Neural cell (in vitro differentiated cells): ENCODE measurements around the gene HAP1. TPM values are rescaled to one million over a fixed set of nuclear protein-coding genes. Genes with fewer than 3 reads are reported as not detected.

ENCODE experiments used
- H2AFZ ChIP-seq: fragments of 200-600, 300-800 bp; sonication (generic), shearing (Covaris generic); 2 replicates; pipeline ENCODE4 v1.6.0; 2014; ENCODE audit warnings: low read depth, mild to moderate bottlenecking, antibody characterized with exemption, low read length, moderate library complexity
- H3F3A ChIP-seq: fragments of 200-600 bp; shearing (Covaris generic); 2 replicates; pipeline ENCODE4 v1.6.1; 2016; ENCODE audit warnings: mild to moderate bottlenecking, moderate library complexity, mixed read lengths, antibody characterized with exemption, low read length; ENCODE audit not compliant: insufficient read depth, poor library complexity, severe bottlenecking
- H3K27ac ChIP-seq: fragments of 200-600, 300-800 bp; sonication (generic), shearing (Covaris generic); 2 replicates; pipeline ENCODE4 v1.5.1; 2014; ENCODE audit warnings: mild to moderate bottlenecking, low read length, moderate library complexity
- H3K27me3 ChIP-seq: fragments of 300-800, 200-600 bp; sonication (generic), shearing (Covaris generic); 2 replicates; pipeline ENCODE4 v1.6.0; 2014; ENCODE audit warnings: mild to moderate bottlenecking, low read depth, low read length, moderate library complexity; ENCODE audit not compliant: insufficient read depth
- H3K36me3 ChIP-seq: fragments of 300-800, 200-600 bp; sonication (generic), shearing (Covaris generic); 2 replicates; pipeline ENCODE4 v1.5.1; 2014; ENCODE audit warnings: mild to moderate bottlenecking, antibody characterized with exemption, low read length, moderate library complexity; ENCODE audit not compliant: insufficient read depth
- H3K4me2 ChIP-seq: fragments of 300-800, 200-600 bp; sonication (generic), shearing (Covaris generic); 2 replicates; pipeline ENCODE4 v1.6.0; 2014; ENCODE audit warnings: mild to moderate bottlenecking, low read length
- H3K4me3 ChIP-seq: fragments of 300-800, 200-600 bp; sonication (generic), shearing (Covaris generic); 2 replicates; pipeline ENCODE4 v1.5.1; 2014; ENCODE audit warnings: mild to moderate bottlenecking, low read length, moderate library complexity
- H3K79me2 ChIP-seq: fragments of 200-600 bp; shearing (Covaris generic); replicated peaks from 2 replicates; pipeline ENCODE4 v1.6.0; 2014; ENCODE audit warnings: mild to moderate bottlenecking, low read length, moderate library complexity; ENCODE audit not compliant: insufficient read depth
- H3K9ac ChIP-seq: fragments of 300-800, 200-600 bp; sonication (generic), shearing (Covaris generic); 2 replicates; pipeline ENCODE4 v1.6.1; 2016; ENCODE audit warnings: mild to moderate bottlenecking, low read length, mixed read lengths
- H3K9me2 ChIP-seq: fragments of 200-600 bp; shearing (Covaris generic); 2 replicates; pipeline ENCODE4 v1.6.1; 2016; ENCODE audit warnings: mild to moderate bottlenecking, low read length, mixed read lengths; ENCODE audit not compliant: insufficient read depth
- H3K9me3 ChIP-seq: fragments of 200-600, 300-800 bp; sonication (generic), shearing (Covaris generic); 2 replicates; pipeline ENCODE4 v1.6.1; 2016; ENCODE audit warnings: mild to moderate bottlenecking, mixed run types, low read length, moderate library complexity, mixed read lengths
- H4K20me1 ChIP-seq: fragments of 200-600 bp; shearing (Covaris generic); 2 replicates; pipeline ENCODE4 v1.6.1; 2016; ENCODE audit warnings: mild to moderate bottlenecking, mixed run types; ENCODE audit not compliant: insufficient read depth
- EP300 ChIP-seq: fragments of 450-650 bp; conservative IDR thresholded peaks from 2 replicates; pipeline ENCODE4 v1.6.1; 2014; ENCODE audit warnings: antibody characterized with exemption, mild to moderate bottlenecking, moderate library complexity; ENCODE audit not compliant: poor library complexity, severe bottlenecking
- EZH2 ChIP-seq: fragments of 200-600, 300-800 bp; shearing (Covaris generic), sonication (generic); IDR thresholded peaks from 2 replicates; pipeline ENCODE4 v1.6.1; 2014; ENCODE audit warnings: antibody characterized with exemption, low read length, borderline replicate concordance, mild to moderate bottlenecking; ENCODE audit not compliant: insufficient read depth, poor library complexity, severe bottlenecking
- MXI1 ChIP-seq: fragments of 450-650 bp; conservative IDR thresholded peaks from 2 replicates; pipeline ENCODE4 v1.6.1; 2014; ENCODE audit warnings: antibody characterized with exemption, mild to moderate bottlenecking; ENCODE audit not compliant: poor library complexity, severe bottlenecking
- POLR2AphosphoS5 ChIP-seq: IDR thresholded peaks from 2 replicates; pipeline ENCODE4 v1.6.1; 2012
- RAD21 ChIP-seq: fragments of 450-650 bp; conservative IDR thresholded peaks from 2 replicates; pipeline ENCODE4 v1.6.1; 2014; ENCODE audit warnings: antibody characterized with exemption, mild to moderate bottlenecking, moderate library complexity
- REST ChIP-seq: IDR thresholded peaks from 2 replicates; pipeline ENCODE4 v1.6.1; 2012; ENCODE audit warnings: borderline replicate concordance
- SMC3 ChIP-seq: fragments of 450-650 bp; conservative IDR thresholded peaks from 2 replicates; pipeline ENCODE4 v1.6.1; 2014; ENCODE audit warnings: antibody characterized with exemption, mild to moderate bottlenecking, moderate library complexity; ENCODE audit not compliant: poor library complexity
- TAF1 ChIP-seq: IDR thresholded peaks from 2 replicates; pipeline ENCODE4 v1.6.1; 2012; ENCODE audit warnings: low read depth
- polyA plus RNA-seq: library from polyadenylated mRNA; depleted of rRNA; stranded (reverse); fragments of >200 nt; gene quantifications from 2 replicates; pipeline ENCODE4 v1.2.3, GENCODE V29; 2014
- TF ChIP-seq, protein P1 (sequence below): fragments of 450-650 bp; IDR thresholded peaks from 2 replicates; pipeline ENCODE4 v1.5.1; 2014; ENCODE audit warnings: antibody characterized with exemption, mild to moderate bottlenecking, moderate library complexity; ENCODE audit not compliant: poor library complexity, severe bottlenecking

HAP1 gene
- polyA plus RNA-seq, 1 donor from 2014 or later: 0.79 TPM

DNA sequence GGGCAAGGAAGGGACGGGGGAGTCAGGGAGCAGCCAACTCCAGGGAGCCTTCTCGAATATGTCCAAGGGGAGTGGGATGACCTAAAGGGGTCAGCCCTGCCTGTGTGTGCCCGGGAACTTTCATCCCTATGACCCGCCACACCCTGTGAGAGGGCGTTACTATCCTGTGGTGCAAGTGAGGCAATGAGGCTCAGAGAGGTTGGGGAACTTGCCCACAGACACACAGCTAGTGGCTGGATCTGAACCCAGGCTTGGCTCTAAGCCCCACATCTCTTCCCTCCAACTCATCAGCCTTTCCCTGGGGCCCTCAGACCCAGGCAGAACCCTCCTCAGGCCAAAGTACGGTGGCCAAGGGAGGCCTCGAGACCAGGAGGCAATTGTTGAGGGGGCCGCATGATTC is 28.9 kb upstream of the HAP1 start:
- Histone ChIP-seq H3K9me2 (no peaks in the 10 kb centered on the region), H3K79me2 (no peaks in the 10 kb centered on the region), H4K20me1 (no peaks in the 10 kb centered on the region), H3K4me3 (no peak overlapping the region), H3K36me3 (peaks cover 6% of the 10 kb centered on the region), H3K27ac (no peak overlapping the region), H3K9ac (no peak overlapping the region), H3K9me3 (no peaks in the 10 kb centered on the region), H2AFZ (no peak overlapping the region), H3K4me2 (no peak overlapping the region), H3F3A (no peaks in the 10 kb centered on the region), H3K27me3 (no peaks in the 10 kb centered on the region)
- no peak for TF ChIP-seq EZH2
- TF ChIP-seq EP300: no peak
- no peak for TF ChIP-seq SMC3
- TF ChIP-seq, protein P1, sequence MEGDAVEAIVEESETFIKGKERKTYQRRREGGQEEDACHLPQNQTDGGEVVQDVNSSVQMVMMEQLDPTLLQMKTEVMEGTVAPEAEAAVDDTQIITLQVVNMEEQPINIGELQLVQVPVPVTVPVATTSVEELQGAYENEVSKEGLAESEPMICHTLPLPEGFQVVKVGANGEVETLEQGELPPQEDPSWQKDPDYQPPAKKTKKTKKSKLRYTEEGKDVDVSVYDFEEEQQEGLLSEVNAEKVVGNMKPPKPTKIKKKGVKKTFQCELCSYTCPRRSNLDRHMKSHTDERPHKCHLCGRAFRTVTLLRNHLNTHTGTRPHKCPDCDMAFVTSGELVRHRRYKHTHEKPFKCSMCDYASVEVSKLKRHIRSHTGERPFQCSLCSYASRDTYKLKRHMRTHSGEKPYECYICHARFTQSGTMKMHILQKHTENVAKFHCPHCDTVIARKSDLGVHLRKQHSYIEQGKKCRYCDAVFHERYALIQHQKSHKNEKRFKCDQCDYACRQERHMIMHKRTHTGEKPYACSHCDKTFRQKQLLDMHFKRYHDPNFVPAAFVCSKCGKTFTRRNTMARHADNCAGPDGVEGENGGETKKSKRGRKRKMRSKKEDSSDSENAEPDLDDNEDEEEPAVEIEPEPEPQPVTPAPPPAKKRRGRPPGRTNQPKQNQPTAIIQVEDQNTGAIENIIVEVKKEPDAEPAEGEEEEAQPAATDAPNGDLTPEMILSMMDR: no peak
- TF ChIP-seq RAD21: no peak
- no peak for TF ChIP-seq MXI1
- no peak for TF ChIP-seq REST
- TF ChIP-seq POLR2AphosphoS5: no peak
- TF ChIP-seq TAF1: no peak

- TF ChIP-seq EP300 (no peak), REST (no peak), RAD21 (no peak), TAF1 (no peak), MXI1 (no peak), SMC3 (no peak), POLR2AphosphoS5 (no peak), EZH2 (no peak)
- TF ChIP-seq, protein P1: no peak
- H3K36me3 ChIP-seq: peaks cover 6% of the 10 kb centered on the region
Observed at GRCh38 chr17:41762841-41763240, 28.4 kb upstream of the HAP1 start.

More at GRCh38 chr17:41762841-41763240, 28.4 kb upstream of the HAP1 start:
- Histone ChIP-seq H3K27me3 (no peaks in the 10 kb centered on the region), H3K4me2 (no peak overlapping the region), H3K9ac (no peak overlapping the region), H3K4me3 (no peak overlapping the region), H3K9me2 (no peaks in the 10 kb centered on the region), H3K79me2 (no peaks in the 10 kb centered on the region), H3F3A (no peaks in the 10 kb centered on the region), H3K27ac (no peak overlapping the region), H2AFZ (no peak overlapping the region), H3K9me3 (no peaks in the 10 kb centered on the region), H4K20me1 (no peaks in the 10 kb centered on the region)
